Neural cell (in vitro differentiated cells): Measurements from ENCODE around the gene BNIP5.

Source experiments
- CTCF ChIP-seq: fragments of 450-650 bp; IDR thresholded peaks from 2 replicates; pipeline ENCODE4 v1.5.1; 2014; ENCODE audit warnings: antibody characterized with exemption, mild to moderate bottlenecking, moderate library complexity; ENCODE audit not compliant: poor library complexity, severe bottlenecking
- EP300 ChIP-seq: fragments of 450-650 bp; conservative IDR thresholded peaks from 2 replicates; pipeline ENCODE4 v1.6.1; 2014; ENCODE audit warnings: antibody characterized with exemption, mild to moderate bottlenecking, moderate library complexity; ENCODE audit not compliant: poor library complexity, severe bottlenecking
- EZH2 ChIP-seq: fragments of 200-600, 300-800 bp; shearing (Covaris generic), sonication (generic); IDR thresholded peaks from 2 replicates; pipeline ENCODE4 v1.6.1; 2014; ENCODE audit warnings: antibody characterized with exemption, low read length, borderline replicate concordance, mild to moderate bottlenecking; ENCODE audit not compliant: insufficient read depth, poor library complexity, severe bottlenecking
- POLR2AphosphoS5 ChIP-seq: IDR thresholded peaks from 2 replicates; pipeline ENCODE4 v1.6.1; 2012
- SMC3 ChIP-seq: fragments of 450-650 bp; conservative IDR thresholded peaks from 2 replicates; pipeline ENCODE4 v1.6.1; 2014; ENCODE audit warnings: antibody characterized with exemption, mild to moderate bottlenecking, moderate library complexity; ENCODE audit not compliant: poor library complexity
- TAF1 ChIP-seq: IDR thresholded peaks from 2 replicates; pipeline ENCODE4 v1.6.1; 2012; ENCODE audit warnings: low read depth

DNA sequence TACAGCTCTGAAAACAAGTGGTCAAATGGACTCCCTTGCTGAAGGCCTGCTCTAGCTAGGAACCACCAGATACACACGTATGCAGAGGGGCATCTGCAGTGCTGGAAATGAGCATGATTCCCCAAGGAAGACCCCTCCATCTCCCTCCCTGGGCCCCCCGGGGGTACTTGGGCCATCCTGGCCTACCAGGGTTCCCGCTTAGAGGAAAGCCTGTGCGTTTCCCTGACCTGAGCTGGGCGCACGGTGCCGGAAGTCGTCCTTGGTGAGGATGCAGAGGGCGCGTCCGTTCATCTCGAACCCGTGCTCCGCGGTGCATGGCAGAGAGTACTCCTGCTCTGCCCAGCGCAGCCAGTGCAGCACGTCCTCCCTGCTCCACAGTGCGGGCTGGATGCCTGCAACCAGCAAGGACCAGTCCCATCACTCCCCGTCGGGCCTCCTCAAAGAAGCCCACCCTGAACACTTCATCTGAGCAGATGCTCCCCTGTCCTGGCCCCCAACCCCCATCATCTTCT, 39.0 kb upstream of the BNIP5 start:
- no peak for TF ChIP-seq EZH2
- no peak for TF ChIP-seq TAF1
- no peak for TF ChIP-seq CTCF
- TF ChIP-seq POLR2AphosphoS5: no peak
- no peak for TF ChIP-seq SMC3
- no peak for TF ChIP-seq EP300
